D721Med (cell line): ENCODE measurements around the gene PNMA3.
"Not testable (repeated sequence)": the region's sequence is repeated elsewhere in the genome, so short reads cannot be mapped to it uniquely, and the experiment has no call there.

Experiments used
- DNase-seq: peaks from one replicate; pipeline ENCODE4 v3.0.0; 2011; ENCODE audit warnings: low spot score; ENCODE audit not compliant: insufficient read length
- FAIRE-seq: peaks from 2 replicates; lab custom pipeline; 2011; peaks lifted over from hg19 to GRCh38; lab: Jason Lieb, UNC
- TF ChIP-seq, protein P1 (sequence below): IDR thresholded peaks from 2 replicates; pipeline ENCODE4 v1.5.1; 2012; ENCODE audit warnings: mild to moderate bottlenecking, control low read depth; ENCODE audit not compliant: insufficient read depth; ENCODE audit errors: missing control alignments

PNMA3 gene, protein sequence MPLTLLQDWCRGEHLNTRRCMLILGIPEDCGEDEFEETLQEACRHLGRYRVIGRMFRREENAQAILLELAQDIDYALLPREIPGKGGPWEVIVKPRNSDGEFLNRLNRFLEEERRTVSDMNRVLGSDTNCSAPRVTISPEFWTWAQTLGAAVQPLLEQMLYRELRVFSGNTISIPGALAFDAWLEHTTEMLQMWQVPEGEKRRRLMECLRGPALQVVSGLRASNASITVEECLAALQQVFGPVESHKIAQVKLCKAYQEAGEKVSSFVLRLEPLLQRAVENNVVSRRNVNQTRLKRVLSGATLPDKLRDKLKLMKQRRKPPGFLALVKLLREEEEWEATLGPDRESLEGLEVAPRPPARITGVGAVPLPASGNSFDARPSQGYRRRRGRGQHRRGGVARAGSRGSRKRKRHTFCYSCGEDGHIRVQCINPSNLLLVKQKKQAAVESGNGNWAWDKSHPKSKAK

DNA sequence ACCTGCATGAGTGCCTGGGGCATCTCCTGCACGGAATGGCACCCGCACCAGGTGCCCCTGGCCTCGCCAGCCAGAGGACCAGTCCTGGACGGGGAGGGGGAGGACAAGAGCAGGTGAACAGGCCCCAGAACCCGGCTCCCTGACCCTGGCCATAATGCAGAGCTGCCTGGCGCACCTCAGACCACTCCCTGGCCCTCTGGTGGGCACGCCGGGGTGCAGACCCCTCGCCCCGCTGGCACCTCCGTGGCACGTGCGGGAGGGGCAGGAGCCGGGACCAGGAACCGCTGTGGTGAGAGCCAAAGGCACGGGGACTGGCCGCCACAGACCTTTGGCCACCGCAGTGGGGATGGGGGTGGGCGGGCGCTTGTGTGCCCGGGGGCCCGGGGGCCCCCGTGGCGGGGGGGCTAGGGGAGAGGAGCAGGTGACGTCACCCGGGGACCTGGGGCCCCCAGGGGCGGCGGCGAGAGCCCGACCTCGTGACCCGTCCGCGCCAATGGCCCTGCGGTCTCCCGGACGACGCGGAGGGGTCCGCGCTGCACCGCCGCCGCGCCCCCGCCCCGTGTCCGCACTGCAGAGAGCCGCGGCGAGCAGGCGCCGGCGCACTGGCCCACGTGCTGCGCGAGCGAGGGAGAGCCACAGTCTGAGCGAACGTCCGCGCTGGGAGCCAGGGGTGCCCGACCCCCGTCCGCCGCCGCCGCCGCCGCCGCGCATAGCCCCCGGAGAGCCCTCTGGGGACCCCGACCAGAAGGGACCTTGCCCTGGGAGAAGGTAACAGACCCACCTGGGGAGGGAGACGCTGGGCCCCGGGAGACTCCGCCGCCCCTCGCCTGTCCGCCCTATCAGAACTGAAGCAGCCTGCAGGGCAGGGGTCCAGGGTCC, at the start of gene PNMA3:
PNMA3 (plus strand) TSS at position 600 of the 879 bp plus-strand sequence. CDS start 586 bp downstream, outside the sequence.
- DNase-seq, result no peak
- no peak for FAIRE-seq
- TF ChIP-seq, protein P1, sequence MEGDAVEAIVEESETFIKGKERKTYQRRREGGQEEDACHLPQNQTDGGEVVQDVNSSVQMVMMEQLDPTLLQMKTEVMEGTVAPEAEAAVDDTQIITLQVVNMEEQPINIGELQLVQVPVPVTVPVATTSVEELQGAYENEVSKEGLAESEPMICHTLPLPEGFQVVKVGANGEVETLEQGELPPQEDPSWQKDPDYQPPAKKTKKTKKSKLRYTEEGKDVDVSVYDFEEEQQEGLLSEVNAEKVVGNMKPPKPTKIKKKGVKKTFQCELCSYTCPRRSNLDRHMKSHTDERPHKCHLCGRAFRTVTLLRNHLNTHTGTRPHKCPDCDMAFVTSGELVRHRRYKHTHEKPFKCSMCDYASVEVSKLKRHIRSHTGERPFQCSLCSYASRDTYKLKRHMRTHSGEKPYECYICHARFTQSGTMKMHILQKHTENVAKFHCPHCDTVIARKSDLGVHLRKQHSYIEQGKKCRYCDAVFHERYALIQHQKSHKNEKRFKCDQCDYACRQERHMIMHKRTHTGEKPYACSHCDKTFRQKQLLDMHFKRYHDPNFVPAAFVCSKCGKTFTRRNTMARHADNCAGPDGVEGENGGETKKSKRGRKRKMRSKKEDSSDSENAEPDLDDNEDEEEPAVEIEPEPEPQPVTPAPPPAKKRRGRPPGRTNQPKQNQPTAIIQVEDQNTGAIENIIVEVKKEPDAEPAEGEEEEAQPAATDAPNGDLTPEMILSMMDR, result no peak

DNA sequence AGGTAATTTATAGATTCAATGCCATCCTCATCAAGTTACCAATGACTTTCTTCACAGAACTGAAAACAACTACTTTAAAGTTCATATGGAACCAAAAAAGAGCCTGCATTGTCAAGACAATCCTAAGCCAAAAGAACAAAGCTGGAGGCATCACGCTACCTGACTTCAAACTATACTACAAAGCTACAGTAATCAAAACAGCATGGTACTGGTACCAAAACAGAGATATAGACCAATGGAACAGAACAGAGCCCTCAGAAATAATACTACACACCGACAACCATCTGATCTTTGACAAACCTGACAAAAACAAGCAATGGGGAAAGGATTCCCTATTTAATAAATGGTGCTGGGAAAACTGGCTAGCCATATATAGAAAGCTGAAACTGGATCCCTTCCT, 39.1 kb upstream of the PNMA3 start:
- not testable (repeated sequence) for FAIRE-seq, DNase-seq

DNA sequence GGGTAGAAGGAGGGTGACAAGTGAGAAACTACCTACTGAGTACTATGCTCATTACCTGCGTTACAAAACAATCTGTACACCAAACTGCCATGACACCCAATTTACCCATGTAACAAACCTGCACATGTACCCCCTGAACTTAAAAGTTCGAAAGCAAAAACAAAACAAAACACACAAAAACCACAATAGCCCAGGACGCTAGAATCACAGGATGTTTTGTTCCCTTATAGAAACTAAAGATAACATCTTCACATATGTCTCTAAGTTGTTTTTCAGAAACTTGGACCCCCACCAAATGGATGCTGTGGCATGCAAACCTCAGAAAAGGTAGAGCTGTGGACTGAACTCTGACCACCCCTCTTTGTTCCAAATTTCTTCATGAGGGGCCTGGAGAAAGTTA, 37.1 kb upstream of the PNMA3 start:
- FAIRE-seq, result no peak
- TF ChIP-seq, protein P1, result no peak
- no peak for DNase-seq

DNA sequence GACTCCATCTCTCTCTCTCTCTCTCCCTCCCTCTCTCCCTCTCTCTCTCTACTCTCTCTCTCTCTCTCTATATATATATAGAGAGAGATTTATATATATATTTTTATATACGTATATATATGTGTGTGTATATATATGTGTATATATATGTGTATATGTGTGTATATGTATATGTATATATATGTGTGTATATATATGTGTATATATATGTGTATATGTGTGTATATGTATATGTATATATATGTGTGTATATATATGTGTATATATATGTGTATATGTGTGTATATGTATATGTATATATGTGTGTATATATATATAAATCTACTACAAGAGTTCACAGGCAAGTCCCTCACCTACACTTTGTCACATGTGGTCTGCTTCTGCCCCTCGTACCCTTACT, 29.8 kb upstream of the PNMA3 start:
- FAIRE-seq, DNase-seq: not testable (repeated sequence)

DNA sequence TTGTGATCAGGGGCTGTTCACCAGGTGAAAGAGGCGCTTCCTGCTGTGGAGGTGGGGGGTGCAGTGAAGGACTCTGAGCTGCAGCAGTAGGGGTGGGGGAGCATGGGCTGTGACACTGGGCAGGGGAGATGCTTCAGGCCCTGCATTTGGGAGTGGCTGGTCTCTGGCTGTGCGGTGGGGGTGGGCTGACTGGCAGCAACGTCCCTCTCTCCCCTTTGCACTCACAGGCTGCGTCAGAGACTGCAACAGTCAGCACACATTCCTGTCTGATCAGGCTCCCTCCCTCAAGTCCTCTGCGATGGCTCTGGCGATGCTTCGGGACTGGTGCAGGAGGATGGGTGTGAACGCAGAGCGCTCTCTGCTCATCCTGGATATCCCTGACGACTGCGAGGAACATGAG, 27.8 kb upstream of the PNMA3 start:
- not testable (repeated sequence) for DNase-seq, FAIRE-seq

DNA sequence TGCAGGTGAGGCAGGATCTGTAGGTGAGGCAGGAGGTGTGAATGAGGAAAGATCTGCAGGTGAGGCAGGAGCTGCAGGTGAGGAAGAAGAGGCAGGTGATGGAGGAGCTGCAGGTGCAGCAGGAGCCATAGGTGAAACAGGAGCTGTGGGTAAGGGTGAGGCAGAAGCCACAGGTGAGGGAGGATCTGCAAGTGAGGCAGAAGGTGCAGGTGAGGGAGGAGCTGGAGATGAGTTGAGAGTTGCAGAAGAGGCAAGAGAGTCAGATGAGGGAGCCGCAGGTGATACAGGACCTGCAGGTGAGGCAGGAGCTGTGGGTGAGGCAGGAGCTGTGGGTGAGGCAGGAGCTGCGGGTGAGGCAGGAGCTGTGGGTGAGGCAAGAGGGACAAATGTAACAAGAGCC, 27.1 kb upstream of the PNMA3 start:
- DNase-seq (no peak), FAIRE-seq (no peak)
- TF ChIP-seq, protein P1, result no peak

DNA sequence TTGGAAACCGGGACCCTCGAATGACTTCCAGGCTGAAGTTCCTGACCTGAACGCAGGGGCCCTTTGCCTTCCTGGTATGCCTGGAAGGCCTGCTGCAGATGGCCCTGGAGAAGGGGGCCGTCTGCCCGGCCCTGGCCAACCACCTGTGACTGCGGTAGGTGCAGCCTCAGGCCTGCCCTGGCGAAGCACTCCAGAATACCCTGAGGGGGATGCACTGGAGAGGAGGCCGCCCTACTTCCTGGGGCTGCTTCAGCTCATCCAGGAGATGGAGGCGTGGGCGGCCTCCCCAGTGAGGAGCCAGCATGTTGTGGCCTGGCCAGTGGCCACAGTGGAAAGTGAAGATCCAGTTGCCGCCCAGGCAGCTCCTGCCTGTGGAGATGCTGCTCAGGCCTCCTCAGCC, 26.4 kb upstream of the PNMA3 start:
- FAIRE-seq, result no peak

DNA sequence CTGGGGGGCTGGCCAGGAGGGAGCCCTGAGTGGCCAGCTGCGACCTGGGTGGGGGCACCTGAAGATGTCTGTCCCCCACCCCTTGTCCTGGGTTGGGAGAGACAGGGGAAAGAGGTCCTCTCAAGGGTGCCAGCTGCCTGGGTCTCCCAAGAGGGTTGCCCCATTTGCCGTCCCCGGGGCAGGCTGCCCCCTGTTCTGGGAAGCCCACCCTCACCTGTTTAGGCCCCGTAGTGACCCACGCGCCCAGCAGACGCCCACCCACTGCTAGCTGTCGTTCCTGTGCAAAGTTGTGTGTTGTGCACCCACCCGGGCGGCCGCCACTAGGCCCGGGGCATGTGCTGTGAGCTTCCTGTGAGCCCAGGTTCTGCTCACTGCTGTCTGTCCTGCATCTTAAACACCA, 25.5 kb upstream of the PNMA3 start:
- no peak for DNase-seq
- TF ChIP-seq, protein P1, result no peak
- FAIRE-seq, result no peak

More for the DNA sequence above, 26.4 kb upstream of the PNMA3 start:
- TF ChIP-seq, protein P1, result no peak
- DNase-seq, result no peak
